ENCODE measurements around the gene STX3. TPM values are rescaled to one million over a fixed set of nuclear protein-coding genes. Genes with fewer than 3 reads are reported as not detected.

The STX3 gene
- total RNA-seq, 4 donors from 2014 or later, result 8.9 to 36.6 (median 26.3) TPM

DNA sequence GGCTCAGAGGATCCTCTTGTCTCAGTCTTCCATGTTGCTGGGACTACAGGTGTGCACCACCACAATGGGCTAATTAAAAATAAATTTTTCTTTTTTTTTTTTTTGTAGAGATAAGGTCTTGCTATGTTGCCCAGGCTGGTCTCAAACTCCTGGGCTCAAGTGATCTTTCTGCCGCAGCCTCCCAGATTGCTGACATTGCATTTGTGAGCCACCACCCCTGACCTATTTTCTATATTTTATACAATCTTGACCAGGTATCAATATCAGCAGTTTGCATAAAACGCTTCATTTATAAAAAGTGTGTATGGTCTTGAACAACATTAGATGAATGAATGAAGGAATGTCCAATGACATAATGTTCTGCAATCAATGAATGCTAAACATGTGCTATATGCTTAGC lies 9.1 kb upstream of the STX3 start:
- intact Hi-C loops (cut with DNase I; ENCODE audit: low total_unique reads), result no loop called here
- no peaks in the 10 kb centered on the region for H3K9me3 ChIP-seq
- DNase-seq, result no peak
- TF ChIP-seq POLR2A (IDR thresholded peaks at IDR 0.05), result no peak
- TF ChIP-seq, protein P1, sequence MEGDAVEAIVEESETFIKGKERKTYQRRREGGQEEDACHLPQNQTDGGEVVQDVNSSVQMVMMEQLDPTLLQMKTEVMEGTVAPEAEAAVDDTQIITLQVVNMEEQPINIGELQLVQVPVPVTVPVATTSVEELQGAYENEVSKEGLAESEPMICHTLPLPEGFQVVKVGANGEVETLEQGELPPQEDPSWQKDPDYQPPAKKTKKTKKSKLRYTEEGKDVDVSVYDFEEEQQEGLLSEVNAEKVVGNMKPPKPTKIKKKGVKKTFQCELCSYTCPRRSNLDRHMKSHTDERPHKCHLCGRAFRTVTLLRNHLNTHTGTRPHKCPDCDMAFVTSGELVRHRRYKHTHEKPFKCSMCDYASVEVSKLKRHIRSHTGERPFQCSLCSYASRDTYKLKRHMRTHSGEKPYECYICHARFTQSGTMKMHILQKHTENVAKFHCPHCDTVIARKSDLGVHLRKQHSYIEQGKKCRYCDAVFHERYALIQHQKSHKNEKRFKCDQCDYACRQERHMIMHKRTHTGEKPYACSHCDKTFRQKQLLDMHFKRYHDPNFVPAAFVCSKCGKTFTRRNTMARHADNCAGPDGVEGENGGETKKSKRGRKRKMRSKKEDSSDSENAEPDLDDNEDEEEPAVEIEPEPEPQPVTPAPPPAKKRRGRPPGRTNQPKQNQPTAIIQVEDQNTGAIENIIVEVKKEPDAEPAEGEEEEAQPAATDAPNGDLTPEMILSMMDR (IDR thresholded peaks at IDR 0.05), result no peak
- H3K4me1 ChIP-seq, result no peaks in the 10 kb centered on the region
- H3K4me3 ChIP-seq, result no peak overlapping the region
- no peak overlapping the region for H3K27ac ChIP-seq
- H3K27me3 ChIP-seq, result no peaks in the 10 kb centered on the region
- H3K36me3 ChIP-seq, result no peaks in the 10 kb centered on the region

DNA sequence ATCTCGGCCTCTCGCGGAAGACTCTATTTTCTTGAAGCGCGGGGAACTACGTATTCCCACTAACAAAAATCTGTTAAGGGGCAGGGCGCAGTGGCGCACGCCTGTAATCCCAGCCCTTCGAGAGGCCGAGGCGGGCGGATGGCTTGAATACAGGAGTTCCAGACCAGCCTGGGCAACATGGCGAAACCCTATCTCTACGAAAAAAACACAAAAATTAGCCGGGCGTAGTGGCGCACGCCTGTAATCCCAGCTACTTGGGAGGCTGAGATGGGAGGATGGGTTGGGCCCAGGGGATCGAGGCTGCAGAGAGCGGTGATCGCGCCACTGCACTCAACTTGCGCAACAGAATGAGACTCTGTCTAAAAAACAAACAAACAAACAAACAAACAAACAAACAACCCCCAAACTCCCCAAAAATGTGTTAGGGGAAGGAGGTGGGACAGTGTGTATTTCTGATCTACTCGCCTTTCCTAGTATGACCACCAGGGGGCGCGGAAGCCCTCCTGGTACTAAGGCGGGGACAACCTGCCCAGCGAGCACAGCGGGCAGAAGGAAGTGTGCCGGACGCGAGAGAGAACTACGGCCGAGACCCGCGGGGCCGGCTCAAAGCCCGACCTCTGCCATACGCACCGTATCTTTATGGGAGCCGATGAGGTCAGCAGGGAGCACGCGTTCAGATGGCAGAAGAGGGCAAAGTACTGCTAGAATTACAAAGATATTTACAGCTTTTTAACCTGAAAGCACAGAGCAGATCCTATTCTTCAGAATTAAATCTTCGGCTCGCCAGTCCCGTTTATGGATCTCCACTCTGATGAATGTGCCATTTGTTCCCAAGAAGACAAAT lies 1.3 kb upstream of the STX3 start:
- peak overlapping the region; percentile 56 to 90 for H3K4me3 ChIP-seq
- H3K36me3 ChIP-seq, result no peaks in the 10 kb centered on the region
- DNase-seq, result peak; percentile 81 to 86
- intact Hi-C loops (cut with DNase I; ENCODE audit: low total_unique reads), result loop anchor here (5.0 kb wide), 1 partner anchor 48 kb away; no protein-coding TSS in a partner anchor
- peak overlapping the region; percentile 97 to 98 for H3K27ac ChIP-seq
- no peaks in the 10 kb centered on the region for H3K9me3 ChIP-seq
- H3K27me3 ChIP-seq, result no peaks in the 10 kb centered on the region
- TF ChIP-seq, protein P1 (IDR thresholded peaks at IDR 0.05), result peak; percentile 87 to 98 (median 90)
- TF ChIP-seq POLR2A (IDR thresholded peaks at IDR 0.05), result peak in 1 of 2 donors; percentile 17
- no peaks in the 10 kb centered on the region for H3K4me1 ChIP-seq

DNA sequence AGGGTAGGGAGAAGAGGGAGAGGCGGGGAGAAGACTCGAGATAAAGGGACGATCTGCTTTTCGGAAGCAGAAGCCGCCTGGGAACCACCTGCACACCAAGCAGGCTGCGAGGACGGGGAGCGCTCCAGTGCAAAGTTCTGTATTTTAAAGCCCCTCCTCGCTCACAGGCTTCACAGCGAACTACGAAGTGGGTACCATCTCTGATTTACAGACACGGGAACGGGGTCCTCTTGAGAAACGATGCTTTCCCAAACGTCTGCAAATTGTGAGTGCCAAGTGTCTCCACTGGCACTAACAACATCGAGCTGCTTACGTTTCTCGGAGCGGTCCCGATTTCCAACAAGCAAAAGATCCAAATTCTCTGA lies 700 bp upstream of the STX3 start:
- Histone ChIP-seq H3K27me3 (no peaks in the 10 kb centered on the region), H3K36me3 (no peaks in the 10 kb centered on the region), H3K9me3 (no peaks in the 10 kb centered on the region), H3K4me3 (peak overlapping the region; percentile 56 to 90), H3K27ac (peak overlapping the region; percentile 97 to 98), H3K4me1 (no peaks in the 10 kb centered on the region)
- TF ChIP-seq POLR2A (IDR thresholded peaks at IDR 0.05), result no peak
- TF ChIP-seq, protein P1 (IDR thresholded peaks at IDR 0.05), result no peak
- DNase-seq, result peak in 1 of 2 donors; percentile 21
- intact Hi-C loops (cut with DNase I; ENCODE audit: low total_unique reads), result loop anchor here (5.0 kb wide), 1 partner anchor 48 kb away; no protein-coding TSS in a partner anchor

GRCh38 chr11:59755701-59756557 lies 753 bp downstream of the STX3 start:
- H3K4me3 ChIP-seq, result peak overlapping the region; percentile 56 to 90
- no peak for TF ChIP-seq POLR2A (IDR thresholded peaks at IDR 0.05)
- TF ChIP-seq, protein P1 (IDR thresholded peaks at IDR 0.05), result no peak
- intact Hi-C loops (cut with DNase I; ENCODE audit: low total_unique reads), result no loop called here
- H3K4me1 ChIP-seq, result no peaks in the 10 kb centered on the region
- DNase-seq, result peak; percentile 83 to 84
- H3K27ac ChIP-seq, result peak overlapping the region; percentile 97 to 98
- no peaks in the 10 kb centered on the region for H3K9me3 ChIP-seq
- H3K27me3 ChIP-seq, result no peaks in the 10 kb centered on the region
- no peaks in the 10 kb centered on the region for H3K36me3 ChIP-seq

GRCh38 chr11:59756558-59756840 lies 1.3 kb downstream of the STX3 start:
- Histone ChIP-seq H3K27ac (peak overlapping the region; percentile 97 to 98), H3K27me3 (no peaks in the 10 kb centered on the region), H3K36me3 (no peaks in the 10 kb centered on the region), H3K4me3 (no peak overlapping the region), H3K9me3 (no peaks in the 10 kb centered on the region), H3K4me1 (no peaks in the 10 kb centered on the region)
- TF ChIP-seq, protein P1 (IDR thresholded peaks at IDR 0.05), result no peak
- TF ChIP-seq POLR2A (IDR thresholded peaks at IDR 0.05), result no peak
- DNase-seq, result no peak
- intact Hi-C loops (cut with DNase I; ENCODE audit: low total_unique reads), result no loop called here
